ENCODE results near the gene B3GALT6.

- TF ChIP-seq CTCF (IDR thresholded peaks at IDR 0.05) (no peak), POLR2A (IDR thresholded peaks at IDR 0.05) (no peak)
These were observed 9.0 kb downstream of the B3GALT6 start for GRCh38 chr1:1240822-1241587.
